Measurements from ENCODE around the gene HS2ST1.
"Not testable (repeated sequence)": the region's sequence is repeated elsewhere in the genome, so short reads cannot be mapped to it uniquely, and the experiment has no call there.

The HS2ST1 gene

GRCh38 chr1:86976664-86977063, 62.2 kb downstream of the HS2ST1 start:
- FAIRE-seq (no peak), DNase-seq (ENCODE audit: insufficient read length) (no peak)
- TF ChIP-seq POLR2AphosphoS5 (IDR thresholded peaks at IDR 0.05; ENCODE audit: low read depth, low read length) (no peak), POLR2A (IDR thresholded peaks at IDR 0.05; ENCODE audit: low read depth, low read length) (no peak), TAF1 (IDR thresholded peaks at IDR 0.05; ENCODE audit: borderline replicate concordance, low read depth, low read length) (no peak)

GRCh38 chr1:86981482-86982213, 67.2 kb downstream of the HS2ST1 start:
- DNase-seq (ENCODE audit: insufficient read length) (no peak), FAIRE-seq (no peak)
- TF ChIP-seq POLR2AphosphoS5 (IDR thresholded peaks at IDR 0.05; ENCODE audit: low read depth, low read length), result no peak
- no peak for TF ChIP-seq POLR2A (IDR thresholded peaks at IDR 0.05; ENCODE audit: low read depth, low read length)
- no peak for TF ChIP-seq TAF1 (IDR thresholded peaks at IDR 0.05; ENCODE audit: borderline replicate concordance, low read depth, low read length)

- not testable (repeated sequence) for DNase-seq (ENCODE audit: insufficient read length); FAIRE-seq
These were observed 69.2 kb downstream of the HS2ST1 start for GRCh38 chr1:86983677-86984076.

- DNase-seq (ENCODE audit: insufficient read length) (no peak), FAIRE-seq (no peak)
- TF ChIP-seq TAF1 (IDR thresholded peaks at IDR 0.05; ENCODE audit: borderline replicate concordance, low read depth, low read length) (no peak), POLR2A (IDR thresholded peaks at IDR 0.05; ENCODE audit: low read depth, low read length) (no peak), POLR2AphosphoS5 (IDR thresholded peaks at IDR 0.05; ENCODE audit: low read depth, low read length) (no peak)
These were observed 73.0 kb downstream of the HS2ST1 start for GRCh38 chr1:86987446-86987845.

GRCh38 chr1:86988835-86989234, 74.4 kb downstream of the HS2ST1 start:
- no peak for FAIRE-seq
- DNase-seq (ENCODE audit: insufficient read length), result no peak
- no peak for TF ChIP-seq POLR2AphosphoS5 (IDR thresholded peaks at IDR 0.05; ENCODE audit: low read depth, low read length)
- TF ChIP-seq TAF1 (IDR thresholded peaks at IDR 0.05; ENCODE audit: borderline replicate concordance, low read depth, low read length), result no peak
- no peak for TF ChIP-seq POLR2A (IDR thresholded peaks at IDR 0.05; ENCODE audit: low read depth, low read length)

GRCh38 chr1:86989690-86990089, 75.3 kb downstream of the HS2ST1 start:
- not testable (repeated sequence) for FAIRE-seq; DNase-seq (ENCODE audit: insufficient read length)

GRCh38 chr1:86990826-86991225, 76.4 kb downstream of the HS2ST1 start:
- DNase-seq (ENCODE audit: insufficient read length) (no peak), FAIRE-seq (no peak)
- TF ChIP-seq POLR2AphosphoS5 (IDR thresholded peaks at IDR 0.05; ENCODE audit: low read depth, low read length) (no peak), TAF1 (IDR thresholded peaks at IDR 0.05; ENCODE audit: borderline replicate concordance, low read depth, low read length) (no peak), POLR2A (IDR thresholded peaks at IDR 0.05; ENCODE audit: low read depth, low read length) (no peak)

GRCh38 chr1:86991549-86992186, 77.2 kb downstream of the HS2ST1 start:
- TF ChIP-seq TAF1 (IDR thresholded peaks at IDR 0.05; ENCODE audit: borderline replicate concordance, low read depth, low read length) (no peak), POLR2A (IDR thresholded peaks at IDR 0.05; ENCODE audit: low read depth, low read length) (no peak), POLR2AphosphoS5 (IDR thresholded peaks at IDR 0.05; ENCODE audit: low read depth, low read length) (no peak)
- DNase-seq (ENCODE audit: insufficient read length), result no peak
- no peak for FAIRE-seq

GRCh38 chr1:86992861-86993260, 78.4 kb downstream of the HS2ST1 start:
- no peak for FAIRE-seq
- DNase-seq (ENCODE audit: insufficient read length), result no peak

GRCh38 chr1:86993269-86993985, 79.0 kb downstream of the HS2ST1 start:
- TF ChIP-seq POLR2AphosphoS5 (IDR thresholded peaks at IDR 0.05; ENCODE audit: low read depth, low read length) (no peak), POLR2A (IDR thresholded peaks at IDR 0.05; ENCODE audit: low read depth, low read length) (no peak), TAF1 (IDR thresholded peaks at IDR 0.05; ENCODE audit: borderline replicate concordance, low read depth, low read length) (no peak)
- no peak for DNase-seq (ENCODE audit: insufficient read length)
- no peak for FAIRE-seq

More at GRCh38 chr1:86992861-86993260, 78.4 kb downstream of the HS2ST1 start:
- no peak for TF ChIP-seq POLR2A (IDR thresholded peaks at IDR 0.05; ENCODE audit: low read depth, low read length)
- no peak for TF ChIP-seq POLR2AphosphoS5 (IDR thresholded peaks at IDR 0.05; ENCODE audit: low read depth, low read length)
- TF ChIP-seq TAF1 (IDR thresholded peaks at IDR 0.05; ENCODE audit: borderline replicate concordance, low read depth, low read length), result no peak

- DNase-seq (ENCODE audit: insufficient read length) (no peak), FAIRE-seq (no peak)
- TF ChIP-seq POLR2A (IDR thresholded peaks at IDR 0.05; ENCODE audit: low read depth, low read length) (no peak), TAF1 (IDR thresholded peaks at IDR 0.05; ENCODE audit: borderline replicate concordance, low read depth, low read length) (no peak), POLR2AphosphoS5 (IDR thresholded peaks at IDR 0.05; ENCODE audit: low read depth, low read length) (no peak)
These were observed 79.6 kb downstream of the HS2ST1 start for GRCh38 chr1:86994061-86994460.

- no peak for FAIRE-seq
- no peak for TF ChIP-seq POLR2A (IDR thresholded peaks at IDR 0.05; ENCODE audit: low read depth, low read length)
- no peak for TF ChIP-seq TAF1 (IDR thresholded peaks at IDR 0.05; ENCODE audit: borderline replicate concordance, low read depth, low read length)
- TF ChIP-seq POLR2AphosphoS5 (IDR thresholded peaks at IDR 0.05; ENCODE audit: low read depth, low read length), result no peak
- no peak for DNase-seq (ENCODE audit: insufficient read length)
These were observed 83.1 kb downstream of the HS2ST1 start for GRCh38 chr1:86997538-86997937.
